GM18511 (cell line): Measurements from ENCODE around the gene TESK1.
A peak's percentile ranks its signal among the peaks of the same experiment; 100 is the strongest.
"Not testable (repeated sequence)": the region's sequence is repeated elsewhere in the genome, so short reads cannot be mapped to it uniquely, and the experiment has no call there.

Experiments
- ATAC-seq: cut with Tn5 transposase; IDR thresholded peaks from one replicate; pipeline ENCODE4 v1.9.1; 2021; ENCODE audit warnings: mild to moderate bottlenecking, moderate library complexity; ENCODE audit not compliant: unreplicated experiment

Gene TESK1

GRCh38 chr9:35579659-35580227 is 25.3 kb upstream of the TESK1 start:
- ATAC-seq: not testable (repeated sequence)

- not testable (repeated sequence) for ATAC-seq
These were observed 21.5 kb upstream of the TESK1 start for GRCh38 chr9:35583521-35583920.

- not testable (repeated sequence) for ATAC-seq
These were observed 20.4 kb upstream of the TESK1 start for GRCh38 chr9:35584681-35585080.

DNA sequence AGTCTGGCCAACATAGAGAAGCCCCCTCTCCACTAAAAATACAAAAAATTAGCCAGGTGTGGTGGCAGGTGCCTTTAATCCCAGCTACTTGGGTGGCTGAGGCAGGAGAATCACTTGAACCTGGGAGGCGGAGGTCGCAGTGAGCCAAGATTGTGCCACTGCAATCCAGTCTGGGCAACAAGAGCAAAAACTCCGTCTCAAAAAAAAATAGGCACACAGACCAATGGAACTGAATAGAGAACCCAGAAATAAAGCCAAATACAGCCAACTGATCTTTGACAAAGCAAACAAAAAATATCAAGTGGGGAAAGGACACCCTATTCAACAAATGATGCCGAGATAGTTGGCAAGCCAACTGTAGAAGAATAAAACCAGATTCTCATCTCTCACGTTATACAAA is 16.6 kb upstream of the TESK1 start:
- not testable (repeated sequence) for ATAC-seq

- ATAC-seq: no peak
These were observed 11.5 kb upstream of the TESK1 start for GRCh38 chr9:35593581-35593980.

- no peak for ATAC-seq
These were observed 10.6 kb upstream of the TESK1 start for GRCh38 chr9:35594471-35594870.

GRCh38 chr9:35596907-35597306 is 8.2 kb upstream of the TESK1 start:
- not testable (repeated sequence) for ATAC-seq

- ATAC-seq: no peak
These were observed 6.0 kb upstream of the TESK1 start for GRCh38 chr9:35598866-35599590.

GRCh38 chr9:35599763-35600604 is 5.1 kb upstream of the TESK1 start:
- ATAC-seq: no peak

- ATAC-seq: no peak
These were observed 1.5 kb upstream of the TESK1 start for GRCh38 chr9:35603506-35603985.

DNA sequence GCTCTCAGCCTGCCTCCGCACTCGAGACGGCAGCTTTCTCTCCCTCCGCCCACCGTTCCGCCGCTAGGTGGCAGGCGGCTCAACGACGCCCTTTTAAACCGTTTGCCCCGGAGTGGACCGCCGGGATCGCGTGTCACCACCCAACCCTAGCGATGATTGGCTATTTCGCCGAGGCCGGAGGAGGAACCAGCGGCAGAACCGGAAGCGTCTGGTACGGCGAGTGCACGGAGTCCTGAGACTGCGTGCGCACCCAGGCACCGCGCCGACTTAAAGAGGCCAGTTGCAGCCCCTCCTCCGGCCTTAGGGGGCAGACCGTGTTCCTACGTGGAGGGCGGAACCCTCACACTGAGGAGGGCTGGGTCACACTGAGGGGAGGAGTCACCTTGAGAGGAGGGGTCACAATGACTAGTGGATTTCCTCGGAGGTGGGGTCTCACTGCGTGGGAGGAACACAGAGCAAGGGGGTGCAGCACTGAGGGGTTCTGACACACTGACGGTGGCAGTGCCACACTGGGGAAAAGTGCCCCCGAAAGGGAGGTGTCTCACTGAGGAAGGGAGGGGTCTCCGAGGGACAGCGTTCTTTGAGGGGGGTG is 980 bp upstream of the TESK1 start:
- ATAC-seq: peak; percentile 87

DNA sequence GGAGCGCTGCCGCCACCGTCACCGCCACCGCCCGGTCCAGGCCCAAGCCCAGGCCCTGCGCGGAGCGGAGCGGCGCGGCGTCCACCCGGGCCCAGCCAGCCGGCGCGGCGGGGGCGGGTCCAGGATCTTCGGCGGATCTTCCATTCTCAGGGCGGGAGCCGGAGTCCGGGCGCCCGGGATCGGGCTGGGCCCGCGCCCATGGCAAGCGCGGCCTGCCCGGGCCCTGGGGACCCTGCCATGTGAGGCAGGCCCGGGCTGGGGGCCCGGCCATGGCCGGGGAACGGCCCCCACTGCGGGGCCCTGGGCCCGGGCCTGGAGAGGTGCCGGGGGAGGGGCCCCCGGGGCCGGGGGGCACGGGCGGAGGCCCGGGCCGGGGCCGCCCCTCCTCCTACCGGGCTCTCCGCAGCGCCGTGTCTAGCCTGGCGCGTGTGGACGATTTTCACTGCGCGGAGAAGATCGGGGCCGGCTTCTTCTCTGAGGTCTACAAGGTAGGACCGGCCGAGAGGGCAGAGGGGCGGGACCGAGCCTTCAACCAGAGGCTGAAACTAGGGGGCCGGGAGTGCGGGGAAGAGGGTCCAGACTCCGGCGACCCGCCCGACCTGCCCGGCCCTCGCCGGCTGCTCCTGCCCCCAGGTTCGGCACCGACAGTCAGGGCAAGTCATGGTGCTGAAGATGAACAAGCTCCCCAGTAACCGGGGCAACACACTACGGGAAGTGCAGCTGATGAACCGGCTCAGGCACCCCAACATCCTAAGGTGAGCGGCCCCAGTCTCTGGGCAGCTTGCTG is 482 bp downstream of the TESK1 start:
- ATAC-seq: peak; percentile 11

GRCh38 chr9:35606138-35606504 is 1.1 kb downstream of the TESK1 start:
- no peak for ATAC-seq

GRCh38 chr9:35606726-35607125 is 1.7 kb downstream of the TESK1 start:
- ATAC-seq: no peak

DNA sequence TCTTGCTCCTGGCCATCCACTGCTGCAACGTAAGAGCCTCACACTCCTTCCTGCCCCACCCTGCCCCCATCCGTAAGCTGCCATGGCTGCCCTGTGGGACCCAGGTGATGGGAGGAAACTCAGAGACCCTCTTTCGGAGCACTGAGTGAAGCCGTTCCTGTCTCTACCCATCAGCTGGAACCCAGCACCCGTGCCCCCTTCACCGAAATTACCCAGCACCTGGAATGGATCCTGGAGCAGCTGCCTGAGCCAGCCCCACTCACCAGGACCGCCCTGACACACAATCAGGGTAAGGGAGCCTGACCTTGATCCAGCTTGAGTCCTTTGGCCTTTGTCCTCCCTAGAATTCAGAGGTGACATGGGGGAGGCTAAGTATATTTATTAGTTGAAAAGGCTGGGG is 3.2 kb downstream of the TESK1 start:
- no peak for ATAC-seq

GRCh38 chr9:35609001-35609819 is 4.1 kb downstream of the TESK1 start:
- ATAC-seq: no peak

GRCh38 chr9:35609820-35610163 is 4.7 kb downstream of the TESK1 start:
- no peak for ATAC-seq

- no peak for ATAC-seq
These were observed 6.3 kb downstream of the TESK1 start for GRCh38 chr9:35611230-35611797.

DNA sequence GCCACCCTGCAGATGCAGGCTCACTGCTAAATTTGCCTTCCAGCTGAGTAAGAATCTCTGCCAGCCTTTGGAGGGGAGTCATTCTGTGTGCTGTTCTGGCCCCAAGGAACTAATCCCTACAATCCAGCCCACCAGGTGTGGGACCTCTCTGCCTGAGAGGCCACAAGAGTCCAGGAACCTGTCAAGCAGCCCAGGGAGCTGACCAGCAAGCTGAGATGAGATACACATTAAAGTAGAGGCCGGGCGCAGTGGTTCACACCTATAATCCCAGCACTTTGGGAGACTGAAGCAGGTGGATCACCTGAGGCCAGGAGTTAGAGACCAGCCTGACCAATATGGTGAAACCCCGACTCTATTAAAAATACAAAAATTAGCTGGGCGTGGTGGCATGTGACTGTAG is 7.0 kb downstream of the TESK1 start:
- not testable (repeated sequence) for ATAC-seq
